ENCODE results near the gene SETDB1.
A peak's percentile ranks its signal among the peaks of the same experiment; 100 is the strongest.

GRCh38 chr1:151011154-151011850, 85.1 kb downstream of the SETDB1 start:
- TF ChIP-seq, protein P1, sequence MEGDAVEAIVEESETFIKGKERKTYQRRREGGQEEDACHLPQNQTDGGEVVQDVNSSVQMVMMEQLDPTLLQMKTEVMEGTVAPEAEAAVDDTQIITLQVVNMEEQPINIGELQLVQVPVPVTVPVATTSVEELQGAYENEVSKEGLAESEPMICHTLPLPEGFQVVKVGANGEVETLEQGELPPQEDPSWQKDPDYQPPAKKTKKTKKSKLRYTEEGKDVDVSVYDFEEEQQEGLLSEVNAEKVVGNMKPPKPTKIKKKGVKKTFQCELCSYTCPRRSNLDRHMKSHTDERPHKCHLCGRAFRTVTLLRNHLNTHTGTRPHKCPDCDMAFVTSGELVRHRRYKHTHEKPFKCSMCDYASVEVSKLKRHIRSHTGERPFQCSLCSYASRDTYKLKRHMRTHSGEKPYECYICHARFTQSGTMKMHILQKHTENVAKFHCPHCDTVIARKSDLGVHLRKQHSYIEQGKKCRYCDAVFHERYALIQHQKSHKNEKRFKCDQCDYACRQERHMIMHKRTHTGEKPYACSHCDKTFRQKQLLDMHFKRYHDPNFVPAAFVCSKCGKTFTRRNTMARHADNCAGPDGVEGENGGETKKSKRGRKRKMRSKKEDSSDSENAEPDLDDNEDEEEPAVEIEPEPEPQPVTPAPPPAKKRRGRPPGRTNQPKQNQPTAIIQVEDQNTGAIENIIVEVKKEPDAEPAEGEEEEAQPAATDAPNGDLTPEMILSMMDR (IDR thresholded peaks at IDR 0.05; ENCODE audit: insufficient read depth, low read length) = no peak
- TF ChIP-seq POLR2AphosphoS5 (IDR thresholded peaks at IDR 0.05; ENCODE audit: low read depth) = no peak
- no peak for TF ChIP-seq GABPA (IDR thresholded peaks at IDR 0.05; ENCODE audit: low read depth)
- TF ChIP-seq REST (IDR thresholded peaks at IDR 0.05; ENCODE audit: insufficient replicate concordance, low read depth) = no peak
- TF ChIP-seq SPI1 (IDR thresholded peaks at IDR 0.05; ENCODE audit: borderline replicate concordance, low read depth) = peak; percentile 12; the same call in 1 of the 2 replicates

All from HL-60 (cell line).